ENCODE results near the gene PIK3AP1.
"Not testable (repeated sequence)": the region's sequence is repeated elsewhere in the genome, so short reads cannot be mapped to it uniquely, and the experiment has no call there.

PIK3AP1 gene

DNA sequence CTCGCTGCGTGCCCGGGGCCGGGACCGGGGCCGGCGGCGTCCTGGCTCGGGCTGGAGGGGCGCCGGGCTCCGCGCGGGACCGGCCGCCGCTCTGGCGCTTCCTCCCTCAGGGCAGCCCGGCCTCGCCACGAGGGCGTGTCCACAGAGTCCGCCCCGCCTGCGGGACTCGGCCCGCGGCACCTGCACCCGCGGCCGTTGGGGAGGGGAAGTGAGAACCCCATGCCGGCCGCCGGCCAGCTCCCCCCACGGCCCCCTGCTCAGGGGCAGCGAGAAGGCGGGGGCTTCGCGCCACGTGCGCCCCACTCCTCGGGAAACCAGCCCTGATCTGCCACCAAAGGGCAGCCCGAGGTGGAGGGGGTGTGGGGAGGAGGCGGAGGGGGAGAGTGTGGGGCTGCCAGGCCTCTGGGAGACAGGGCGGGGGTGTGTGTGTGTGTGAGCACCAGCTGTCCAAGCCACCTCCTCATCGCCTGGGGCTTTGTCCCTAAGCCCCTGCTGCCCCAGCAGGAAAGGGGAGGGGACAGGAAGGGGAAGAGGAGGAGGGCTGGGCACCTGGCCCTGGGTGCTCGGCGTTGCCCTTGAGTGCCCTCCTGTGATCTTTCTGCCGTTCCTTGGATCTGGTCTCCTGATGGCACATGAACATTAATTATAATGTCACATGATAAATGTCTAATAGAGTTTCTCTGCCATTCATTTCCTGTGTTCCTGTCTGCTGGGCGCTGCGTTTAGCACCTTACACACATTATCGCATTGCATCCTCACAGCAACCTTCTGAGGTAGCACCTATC lies at the start of gene PIK3AP1:
TSS of gene PIK3AP1 (minus strand) at position 93 of the 785 bp plus-strand sequence. CDS start 120 bp downstream, outside the sequence.
- peak; percentile 90 for DNase-seq

DNA sequence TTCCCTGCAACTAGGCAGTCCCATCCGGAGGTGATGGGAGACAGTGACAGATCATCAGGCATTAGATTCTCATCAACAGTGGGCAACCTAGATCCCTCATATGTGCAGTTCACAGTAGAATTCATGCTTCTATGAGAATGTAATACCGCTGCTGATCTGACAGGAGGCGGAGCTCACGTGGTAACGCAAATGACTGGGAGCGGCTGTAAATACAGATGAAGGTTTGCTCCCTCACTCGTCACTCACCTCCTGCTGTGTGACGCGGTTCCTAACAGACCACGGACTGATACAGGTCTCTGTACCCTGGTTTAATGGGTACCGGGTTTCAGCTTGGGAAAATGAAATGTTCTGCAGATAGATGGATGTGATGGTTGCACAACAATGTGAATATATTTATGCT lies 47.8 kb upstream of the PIK3AP1 start:
- DNase-seq, result no peak

DNA sequence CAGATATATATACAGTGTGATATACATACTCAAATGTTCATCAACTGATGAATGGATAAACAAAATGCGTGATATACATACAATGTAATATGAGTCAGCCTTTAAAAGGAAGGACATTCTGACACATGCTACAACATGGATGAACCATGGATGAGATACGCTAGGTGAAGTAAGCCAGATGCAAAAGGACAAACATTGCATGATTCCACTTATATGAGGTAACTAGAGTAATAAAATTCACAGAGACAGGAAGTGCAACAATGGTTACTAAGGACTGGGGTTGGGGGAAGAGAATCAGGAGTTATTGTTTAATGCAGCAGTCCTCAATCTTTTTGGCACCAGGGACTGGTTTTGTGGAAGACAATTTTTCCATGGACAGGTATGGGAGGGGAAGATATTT lies 47.3 kb upstream of the PIK3AP1 start:
- no peak for DNase-seq

DNA sequence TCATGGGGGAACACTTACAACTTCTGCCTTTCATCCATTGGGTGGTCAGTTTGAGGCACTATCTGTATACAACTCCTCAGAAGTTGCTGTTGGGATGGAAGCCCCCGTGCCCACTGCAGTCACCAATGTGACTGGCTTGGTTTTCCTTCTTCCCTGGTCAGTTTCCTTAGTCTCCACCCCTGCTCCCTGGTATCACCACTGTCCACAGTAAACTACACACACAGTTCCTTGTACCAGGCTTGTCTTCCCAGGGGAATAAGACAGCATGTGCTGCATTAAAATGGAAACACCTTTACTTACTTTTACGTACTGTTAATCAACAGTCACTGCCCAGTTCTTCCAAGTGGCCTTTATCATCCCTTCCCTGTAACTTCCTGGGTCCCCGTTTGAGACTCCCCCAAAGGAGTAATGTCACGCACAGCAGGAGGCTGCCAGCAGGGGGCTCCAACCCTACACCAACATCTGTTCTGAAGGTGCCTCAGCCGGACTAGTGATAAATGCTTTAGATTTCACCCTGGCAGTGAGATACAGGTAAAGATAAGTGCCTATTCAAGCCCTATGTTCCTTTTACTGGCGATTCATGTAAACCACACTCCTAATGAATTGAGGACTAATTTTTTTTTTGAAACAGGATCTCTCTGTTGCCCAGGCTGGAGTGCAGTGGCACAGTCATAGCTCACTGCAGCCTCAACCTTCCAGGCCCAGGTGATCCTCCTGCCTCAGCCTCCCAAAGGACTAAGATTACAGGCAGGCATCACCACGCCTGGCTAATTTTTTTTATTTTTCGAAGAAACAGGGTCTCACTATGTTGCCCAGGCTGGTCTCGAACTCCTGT lies 45.3 kb upstream of the PIK3AP1 start:
- peak; percentile 88 for DNase-seq

- DNase-seq, result peak; percentile 85
Measured at GRCh38 chr10:96764425-96765060, 44.2 kb upstream of the PIK3AP1 start.

- peak; percentile 81 for DNase-seq
Measured at GRCh38 chr10:96758423-96758822, 38.1 kb upstream of the PIK3AP1 start.

DNA sequence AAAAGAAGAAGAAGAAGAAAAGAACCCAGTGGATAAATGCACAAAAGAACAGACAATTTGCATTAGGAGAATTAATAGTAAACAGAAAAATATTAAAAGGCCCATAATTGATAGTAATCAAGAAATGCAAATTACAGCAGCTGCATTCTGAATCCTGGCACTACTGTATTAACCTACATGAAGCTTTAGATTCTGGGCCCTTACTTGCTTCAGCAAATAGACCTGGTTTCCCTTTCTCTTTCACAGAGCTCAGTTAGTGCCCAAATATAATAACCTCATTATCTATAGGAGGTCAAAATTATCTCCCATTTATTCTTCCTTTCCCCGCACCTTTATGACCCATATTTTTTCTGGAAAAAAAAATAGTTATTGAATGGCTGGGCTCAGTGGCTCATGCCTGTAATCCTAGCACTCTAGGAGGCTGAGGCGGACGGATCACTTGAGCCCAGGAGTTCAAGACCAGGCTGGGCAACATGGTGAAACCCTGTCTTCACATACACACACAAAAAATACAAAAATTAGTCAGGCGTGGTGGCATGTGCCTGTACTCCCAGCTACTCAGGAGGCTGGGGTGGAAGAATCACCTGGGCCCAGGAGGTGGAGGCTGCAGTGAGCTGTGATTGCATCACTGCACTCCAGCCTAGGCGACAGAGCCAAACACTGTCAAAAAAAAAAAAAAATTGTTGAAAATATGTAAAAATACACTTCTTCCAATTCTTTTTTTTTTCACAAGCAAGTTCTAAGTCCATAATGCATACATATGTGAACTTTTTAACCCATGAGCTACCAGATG lies 36.0 kb upstream of the PIK3AP1 start:
- DNase-seq, result no peak

DNA sequence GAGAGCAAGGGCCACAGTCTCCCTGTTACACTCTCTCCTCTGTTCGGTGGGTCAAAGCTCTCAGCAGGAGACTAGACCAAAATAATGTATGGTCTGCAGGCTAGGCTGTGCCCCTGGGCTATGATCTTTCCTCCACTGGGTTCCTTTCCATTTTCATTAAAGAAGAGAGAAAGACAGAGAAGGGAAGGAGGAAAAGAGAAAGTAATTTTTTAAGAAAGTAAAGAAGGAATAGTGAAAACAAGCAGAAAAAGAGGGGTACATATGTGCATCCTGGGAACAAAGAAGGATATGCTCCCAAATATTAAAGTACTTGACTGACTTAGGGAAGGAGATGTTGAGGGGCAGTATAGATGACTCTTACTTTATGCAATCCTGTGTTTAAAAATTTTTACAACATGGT lies 33.6 kb upstream of the PIK3AP1 start:
- no peak for DNase-seq

DNA sequence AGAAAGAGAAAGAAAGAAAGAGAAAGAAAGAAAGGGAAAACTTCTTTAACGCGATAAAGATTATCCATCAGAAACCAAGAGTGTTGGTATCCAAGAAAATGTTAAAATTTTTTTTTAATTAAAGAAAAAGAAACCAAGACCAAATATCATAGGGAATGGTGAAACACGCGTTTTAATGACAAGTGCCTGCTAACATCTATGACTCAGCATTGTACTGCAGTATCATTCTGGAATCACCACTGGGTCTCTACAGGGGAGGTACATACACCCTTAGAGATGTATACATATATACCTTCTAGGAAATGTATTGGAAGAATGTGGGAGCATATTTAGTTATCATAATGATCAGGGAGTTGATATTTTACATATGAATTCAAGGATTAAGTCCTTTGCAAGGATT lies 32.1 kb upstream of the PIK3AP1 start:
- DNase-seq, result peak; percentile 42

DNA sequence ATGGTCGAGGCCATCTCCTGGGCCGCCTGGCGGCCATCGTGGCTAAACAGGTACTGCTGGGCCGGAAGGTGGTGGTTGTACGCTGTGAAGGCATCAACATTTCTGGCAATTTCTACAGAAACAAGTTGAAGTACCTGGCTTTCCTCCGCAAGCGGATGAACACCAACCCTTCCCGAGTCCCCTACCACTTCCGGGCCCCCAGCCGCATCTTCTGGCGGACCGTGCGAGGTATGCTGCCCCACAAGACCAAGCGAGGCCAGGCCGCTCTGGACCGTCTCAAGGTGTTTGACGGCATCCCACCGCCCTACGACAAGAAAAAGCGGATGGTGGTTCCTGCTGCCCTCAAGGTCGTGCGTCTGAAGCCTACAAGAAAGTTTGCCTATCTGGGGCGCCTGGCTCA lies 30.0 kb upstream of the PIK3AP1 start:
- not testable (repeated sequence) for DNase-seq

GRCh38 chr10:96747734-96748550 lies 27.6 kb upstream of the PIK3AP1 start:
- peak; percentile 72 for DNase-seq

GRCh38 chr10:96746503-96746902 lies 26.2 kb upstream of the PIK3AP1 start:
- no peak for DNase-seq

DNA sequence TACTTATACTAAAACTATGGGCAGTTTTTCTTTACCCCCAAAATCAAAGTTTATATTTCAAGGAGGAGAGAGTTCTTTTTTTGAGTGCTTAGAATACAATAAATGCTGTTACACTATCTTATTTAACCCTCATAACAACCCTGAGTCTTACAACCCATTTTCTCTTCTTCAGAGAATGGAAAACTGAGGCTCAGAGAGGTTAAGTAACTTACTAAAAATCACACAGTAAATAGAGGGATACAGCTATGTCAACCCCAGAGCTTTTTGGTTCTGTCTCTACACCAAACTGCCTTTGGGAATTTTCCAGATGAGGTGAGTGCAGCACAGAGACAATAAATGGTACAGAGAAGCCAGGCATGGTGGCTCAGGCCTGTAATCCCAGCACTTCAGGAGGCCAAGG lies 25.6 kb upstream of the PIK3AP1 start:
- DNase-seq, result no peak

GRCh38 chr10:96743988-96744585 lies 23.8 kb upstream of the PIK3AP1 start:
- DNase-seq, result peak; percentile 71

DNA sequence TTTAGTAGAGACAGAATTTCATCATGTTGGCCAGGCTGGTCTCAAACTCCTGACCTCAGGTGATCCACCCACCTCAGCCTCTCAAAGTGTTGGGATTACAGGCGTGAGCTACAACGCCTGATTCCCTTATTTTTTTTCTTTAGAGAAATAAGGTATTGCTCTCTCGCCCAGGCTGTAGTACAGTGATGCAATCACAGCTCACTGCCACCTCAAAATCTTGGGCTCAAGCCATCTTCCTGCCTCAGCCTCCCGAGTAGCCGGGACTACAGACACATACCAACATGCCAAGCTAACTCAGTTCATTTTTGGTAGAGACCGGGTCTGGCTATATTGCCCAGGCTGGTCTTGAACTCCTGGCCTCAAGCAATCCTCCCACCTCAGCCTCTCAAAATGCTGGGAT lies 21.2 kb upstream of the PIK3AP1 start:
- DNase-seq, result not testable (repeated sequence)

DNA sequence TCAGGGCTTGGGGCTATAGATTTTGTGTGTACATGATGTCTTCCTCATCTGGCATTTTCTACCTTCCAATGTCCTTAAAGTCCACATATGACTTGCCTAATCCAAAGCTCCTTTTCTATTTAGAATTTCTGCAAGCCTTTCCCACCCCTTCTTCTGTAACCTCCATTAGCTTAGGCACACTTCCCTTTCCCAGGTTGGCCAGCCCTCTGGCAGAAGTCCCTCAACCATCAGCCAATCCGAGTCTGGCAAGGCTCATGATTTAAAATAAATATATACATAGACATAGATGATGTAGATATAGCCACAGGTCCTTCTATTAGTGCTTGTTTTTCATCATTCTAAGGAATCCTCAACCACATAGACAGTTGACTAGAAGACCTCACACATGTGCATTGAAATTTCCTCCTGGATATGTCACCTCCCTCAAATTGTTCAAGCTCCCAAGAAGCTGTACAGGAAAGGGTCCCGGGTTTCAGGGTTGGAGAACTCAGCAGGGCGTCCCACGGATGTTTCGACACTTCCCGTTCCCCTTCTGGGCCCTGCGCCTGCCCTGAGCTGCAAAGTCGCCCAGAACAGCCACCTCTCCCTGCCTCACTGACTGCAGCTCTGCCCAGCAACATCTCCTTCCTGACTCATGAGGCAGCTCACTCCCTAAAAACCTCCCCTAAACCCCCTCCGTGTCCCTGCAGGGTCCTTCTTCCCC lies 20.4 kb upstream of the PIK3AP1 start:
- DNase-seq, result peak; percentile 87

- DNase-seq, result no peak
Measured at GRCh38 chr10:96740141-96740540, 19.8 kb upstream of the PIK3AP1 start.

DNA sequence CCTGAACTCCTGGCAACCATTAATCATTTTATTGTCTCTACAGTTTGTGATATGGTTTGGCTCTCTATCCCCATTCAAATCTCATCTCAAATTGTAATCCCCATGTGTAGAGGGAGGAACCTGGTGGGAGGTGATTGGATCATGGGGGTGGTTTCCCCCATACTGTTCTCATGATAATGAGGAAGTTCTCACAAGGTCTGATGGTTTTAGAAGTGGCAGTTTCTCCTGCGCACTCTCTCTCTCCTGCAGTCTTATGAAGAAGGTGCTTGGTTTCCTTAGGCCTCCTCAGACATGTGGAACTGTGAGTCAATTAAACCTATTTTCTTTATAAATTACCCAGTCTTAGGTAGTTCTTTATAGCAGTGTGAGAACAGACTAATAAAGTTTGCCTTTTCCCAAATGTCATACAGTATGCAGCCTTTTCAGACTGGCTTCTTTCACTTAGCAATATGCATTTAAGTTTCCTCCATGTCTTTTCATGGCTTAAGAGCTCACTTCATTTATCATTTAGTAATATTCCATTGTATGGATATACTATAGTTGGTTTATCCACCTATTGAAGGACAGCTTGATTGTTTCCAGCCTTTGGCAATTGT lies 17.1 kb upstream of the PIK3AP1 start:
- peak; percentile 80 for DNase-seq

- DNase-seq, result no peak
Measured at GRCh38 chr10:96724621-96725020, 4.3 kb upstream of the PIK3AP1 start.

- DNase-seq, result no peak
Measured at GRCh38 chr10:96721207-96721572, 876 bp upstream of the PIK3AP1 start.

Measured in hematopoietic multipotent progenitor cell treated with erythropoietin and hydrocortisone succinate and interleukin-3 and kit ligand, for 4 days (in vitro differentiated cells).